Measurements from ENCODE around the gene SULF2. TPM values are rescaled to one million over a fixed set of nuclear protein-coding genes. Genes with fewer than 3 reads are reported as not detected.
A peak's percentile ranks its signal among the peaks of the same experiment; 100 is the strongest.

SULF2 gene
- total and polyA plus RNA-seq, 9 of the 15 experiments (the other 6 are each of a cell fraction or from before 2014, with no cell fraction given), result 0.33 TPM; not detected in 8

- Histone ChIP-seq H3K4me3 (no peak overlapping the region), H3K27ac (ENCODE audit: extremely low read depth, low read depth, low read length) (no peak overlapping the region), H3K9me3 (replicated peaks; ENCODE audit: control insufficient read depth, insufficient read depth, low read depth, low read length) (no peaks in the 10 kb centered on the region), H3K27me3 (ENCODE audit: control insufficient read depth in 2 of 2, insufficient read depth in 2 of 2, low read length in 2 of 2) (peaks cover 29 to 72% of the 10 kb centered on the region in 2 experiments; a peak in 4 of 5 replicates), H3K9me1 (ENCODE audit: control insufficient read depth, insufficient read depth, low read length) (no peaks in the 10 kb centered on the region), H3K4me2 (ENCODE audit: insufficient read depth, low read length) (no peak overlapping the region), H2AFZ (ENCODE audit: low read depth, low read length) (no peak overlapping the region), H3K36me3 (ENCODE audit: control insufficient read depth, insufficient read depth, low read length) (no peaks in the 10 kb centered on the region), H3K79me2 (ENCODE audit: control insufficient read depth, insufficient read depth, low read length) (no peaks in the 10 kb centered on the region), H4K20me1 (replicated peaks; ENCODE audit: control insufficient read depth, insufficient read depth, low read length) (peaks cover 9% of the 10 kb centered on the region; the same call in 1 of the 2 replicates), H3K4me1 (replicated peaks in 1 of 2; ENCODE audit: control insufficient read depth in 2 of 2, insufficient read depth in 2 of 2, low read length in 2 of 2) (no peaks in the 10 kb centered on the region), H3K9ac (ENCODE audit: insufficient read depth in 1 of 2, low read depth in 2 of 2, low read length in 2 of 2) (no peak overlapping the region)
- DNase-seq (ENCODE audit: extremely low read depth in 1 of 4, low spot score in 3 of 4) (no peak), ATAC-seq (no peak), FAIRE-seq (no peak)
- WGBS (ENCODE audit: insufficient coverage, low coverage, missing lambda C conversion rate), result 2% methylated on average over 14 of the region's 14 CpGs
- ChIA-PET POLR2A (interaction anchor here (1.0 kb wide), 1 partner anchor 22 kb away, joined by 4 read pairs; no protein-coding TSS in a partner anchor), CTCF (ENCODE audit: low intra/inter-chr PET ratio) (no interaction called here)
- intact Hi-C loops (cut with micrococcal nuclease) (no loop called here), in situ Hi-C loops (cut with MboI) (no loop called here)
- BruUV-seq (replicated peaks), result no TSS peak
- no peak for TF ChIP-seq ZKSCAN8 (CRISPR knock-in tag; IDR thresholded peaks at IDR 0.05)
- TF ChIP-seq FOXM1 (IDR thresholded peaks at IDR 0.05; ENCODE audit: low read depth), result no peak
- no peak for TF ChIP-seq FOXM1 (CRISPR knock-in tag; IDR thresholded peaks at IDR 0.05; ENCODE audit: low read depth)
- no peak for TF ChIP-seq ELF2 (CRISPR knock-in tag; IDR thresholded peaks at IDR 0.05)
- no peak for TF ChIP-seq SRSF3 (IDR thresholded peaks at IDR 0.05; ENCODE audit: insufficient read depth, low read length)
- TF ChIP-seq TAF9B (IDR thresholded peaks at IDR 0.05; ENCODE audit: partially characterized antibody), result no peak
- no peak for TF ChIP-seq MCM5 (IDR thresholded peaks at IDR 0.05; ENCODE audit: low read depth)
- TF ChIP-seq NKRF (IDR thresholded peaks at IDR 0.05; ENCODE audit: borderline replicate concordance), result no peak
- 0 out of 4 replicates have a peak, but pooled peaks of 1 of the 2 experiments have one; percentile 15 for TF ChIP-seq KDM1A (IDR thresholded peaks at IDR 0.05)
- TF ChIP-seq RBM25 (IDR thresholded peaks at IDR 0.05; ENCODE audit: low read depth, low read length, severe bottlenecking), result peak; percentile 90
- TF ChIP-seq RFX1 (IDR thresholded peaks at IDR 0.05), result no peak
- no peak for TF ChIP-seq RFX7 (CRISPR knock-in tag; IDR thresholded peaks at IDR 0.05)
Measured at GRCh38 chr20:47760686-47761481, 24.4 kb downstream of the SULF2 start.
